Measurements from ENCODE around the gene RASGRP3.

RASGRP3 gene

DNA sequence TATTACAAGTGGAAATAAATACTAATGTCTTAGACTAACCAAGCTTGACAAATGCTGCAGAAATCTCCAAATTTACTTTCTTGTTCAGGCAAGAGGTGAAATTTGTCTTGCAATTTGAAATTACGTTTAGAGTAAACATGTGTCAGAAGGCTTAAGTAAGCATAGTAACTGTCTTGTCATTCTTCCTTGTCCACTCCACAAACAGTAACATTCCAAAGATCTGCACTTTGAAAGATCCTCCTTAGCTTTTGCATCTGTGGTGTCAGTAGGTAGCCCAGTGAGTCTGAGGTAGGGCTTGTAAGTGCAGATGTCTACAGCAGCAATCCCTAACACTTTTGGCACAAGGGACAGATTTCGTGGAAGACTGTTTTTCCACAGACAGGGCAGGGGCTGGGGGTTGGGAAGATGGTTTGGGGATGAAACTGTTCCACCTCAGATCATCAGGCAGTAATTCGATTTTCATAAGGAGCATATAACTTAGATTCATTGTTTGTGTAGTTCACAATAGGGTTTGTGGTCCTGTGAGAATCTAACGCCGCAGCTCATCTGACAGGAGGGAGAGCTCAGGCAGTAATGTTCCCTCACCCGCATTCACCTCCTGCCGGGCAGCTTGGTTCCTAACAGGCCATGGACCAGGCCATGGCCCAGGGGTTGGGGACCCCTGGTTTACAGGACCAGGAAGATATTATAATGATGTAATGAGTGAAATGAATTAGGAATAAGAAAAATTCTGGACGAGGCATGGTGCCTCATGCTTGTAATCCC is 18.6 kb downstream of the RASGRP3 start:
- FAIRE-seq: no peak

DNA sequence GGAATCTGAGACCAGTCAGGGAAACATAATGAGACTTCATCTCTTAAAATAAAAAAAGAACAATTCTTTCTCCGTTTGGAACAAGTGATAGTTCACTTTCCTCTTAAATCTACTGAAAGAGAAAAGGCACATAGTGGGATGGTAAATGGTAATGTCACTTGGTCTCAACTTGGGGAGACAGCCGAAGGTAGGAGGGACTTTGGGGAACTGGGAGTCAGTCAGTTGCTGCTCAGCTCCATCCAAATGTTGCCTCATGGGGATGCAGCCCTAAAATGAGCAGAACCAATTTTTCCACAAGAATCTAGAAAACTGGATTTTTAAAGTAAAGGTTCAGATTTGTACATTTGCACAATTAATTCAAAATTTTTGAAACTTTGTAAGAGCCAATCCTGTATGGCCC is 19.2 kb downstream of the RASGRP3 start:
- FAIRE-seq: no peak

DNA sequence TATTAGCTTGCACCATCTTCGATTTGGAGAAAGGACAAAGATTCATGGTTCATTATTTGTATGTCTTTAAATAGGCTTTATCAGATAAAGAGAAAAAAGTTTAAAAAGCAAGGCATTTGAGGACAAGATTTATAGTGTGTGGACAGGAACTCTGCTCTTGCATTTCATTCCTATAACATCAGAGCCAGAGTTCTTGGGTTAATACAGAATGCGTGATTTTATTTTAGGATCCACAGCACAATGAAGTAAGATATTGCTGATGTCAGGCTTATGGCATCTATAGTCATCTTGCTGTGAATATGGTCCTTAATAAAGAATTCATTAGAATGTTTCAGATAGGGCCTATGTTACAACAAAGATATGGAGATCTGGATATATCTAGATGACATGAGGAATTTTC is 19.7 kb downstream of the RASGRP3 start:
- no peak for FAIRE-seq

DNA sequence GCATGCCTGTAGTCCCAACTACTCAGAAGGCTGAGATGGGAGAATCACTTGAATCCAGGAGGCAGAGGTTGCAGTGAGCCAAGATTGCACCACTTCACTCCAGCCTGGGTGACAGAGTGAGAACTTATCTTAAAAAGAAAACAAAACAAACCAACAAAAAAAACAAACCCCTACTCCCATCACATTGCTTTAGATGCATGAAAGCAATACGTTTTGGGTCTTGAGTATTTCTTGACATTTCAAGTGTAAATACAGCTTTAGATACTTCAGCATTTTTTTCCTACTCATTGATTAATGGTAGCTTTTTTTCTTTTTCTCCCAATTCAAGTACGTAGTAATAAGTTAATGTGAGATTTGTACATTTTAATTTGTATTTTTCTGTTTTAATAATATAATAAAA is 20.3 kb downstream of the RASGRP3 start:
- FAIRE-seq: no peak

DNA sequence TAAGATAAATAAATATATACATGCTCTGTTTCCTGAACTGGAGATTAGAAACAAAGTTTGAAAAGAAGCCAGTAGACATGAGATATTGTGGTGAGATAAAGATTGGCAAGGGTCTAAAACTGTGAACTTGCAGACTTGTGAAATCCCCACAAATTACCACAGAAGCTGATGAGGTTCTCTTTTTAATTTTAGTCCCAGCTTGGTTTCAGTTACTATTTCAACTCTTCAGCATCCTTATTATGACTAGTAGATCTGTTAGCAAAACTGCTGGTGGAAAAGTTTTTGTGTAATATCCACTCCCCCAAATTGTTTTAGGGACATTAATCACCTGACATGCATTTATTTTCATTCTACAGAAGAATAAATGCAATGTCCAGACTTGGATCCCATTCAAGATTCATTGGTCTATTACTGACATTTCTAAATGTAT is 20.8 kb downstream of the RASGRP3 start:
- no peak for FAIRE-seq

DNA sequence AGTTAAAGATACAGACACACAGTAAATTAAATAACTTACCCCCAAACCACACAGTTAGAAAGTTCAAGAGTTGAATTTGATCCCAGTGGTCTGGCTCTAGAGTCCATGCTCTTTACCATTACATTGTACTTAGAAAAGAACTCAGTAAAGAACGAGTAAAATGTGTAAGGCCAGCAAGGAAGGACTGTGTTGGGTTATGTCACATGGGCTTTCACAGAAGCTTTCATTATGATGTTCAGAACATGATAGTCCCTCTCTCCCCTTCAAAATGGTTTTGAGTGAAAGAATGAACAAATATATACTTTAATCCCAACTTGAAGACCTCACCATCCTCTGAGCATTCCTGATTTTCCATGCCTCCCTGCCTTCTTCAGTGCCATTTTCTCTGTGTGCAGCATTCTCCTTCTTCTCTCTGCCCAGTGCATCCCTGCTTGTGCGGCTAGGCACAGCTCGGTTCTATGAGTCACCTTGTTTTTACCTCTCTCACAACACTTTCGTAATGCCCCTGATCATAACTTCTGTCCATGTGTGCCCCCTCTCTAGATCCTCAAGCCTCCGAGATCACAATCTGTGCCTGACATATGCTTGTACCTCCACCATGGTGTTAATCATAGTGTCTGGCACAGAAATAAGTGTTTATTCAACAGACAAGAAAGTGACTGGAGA is 22.0 kb downstream of the RASGRP3 start:
- FAIRE-seq: no peak

DNA sequence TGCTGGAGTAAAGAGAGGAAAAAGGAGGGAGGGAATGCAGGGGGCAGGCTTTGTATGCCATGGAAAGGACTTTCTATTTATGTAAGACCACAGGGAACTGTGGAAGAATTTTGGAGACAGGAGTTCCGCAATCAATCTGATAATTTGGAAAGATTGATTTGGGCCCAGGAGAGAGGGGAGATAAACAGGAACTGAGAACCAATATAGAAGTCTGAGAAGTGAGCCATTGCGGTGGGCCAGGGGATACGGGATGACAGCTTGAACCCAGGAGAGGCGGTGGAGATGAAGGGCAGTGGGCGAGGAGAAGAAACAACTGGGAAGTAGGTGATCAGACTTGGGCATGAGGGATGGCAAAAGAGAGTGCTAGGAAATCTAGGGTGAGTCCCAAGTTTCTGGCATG is 23.7 kb downstream of the RASGRP3 start:
- FAIRE-seq: no peak

DNA sequence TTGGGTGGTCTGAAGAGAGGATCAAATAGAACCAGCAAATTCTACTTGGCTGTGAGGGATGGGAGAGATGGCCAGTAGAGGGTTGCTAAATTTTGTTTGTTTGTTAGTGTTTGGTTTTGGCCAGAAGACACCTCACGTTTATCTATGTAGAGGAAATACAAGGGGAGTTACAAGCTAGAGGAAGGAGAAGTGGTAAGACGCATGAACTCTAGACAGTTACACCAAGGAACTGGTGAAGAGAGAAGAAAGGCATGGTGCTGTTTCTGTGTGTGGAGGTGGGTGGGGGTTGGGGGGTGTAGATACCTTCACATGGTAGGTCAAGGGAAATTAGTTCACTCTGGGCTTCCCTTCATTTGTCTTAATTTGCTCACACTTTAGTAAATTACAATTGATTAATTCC is 25.6 kb downstream of the RASGRP3 start:
- FAIRE-seq: no peak

DNA sequence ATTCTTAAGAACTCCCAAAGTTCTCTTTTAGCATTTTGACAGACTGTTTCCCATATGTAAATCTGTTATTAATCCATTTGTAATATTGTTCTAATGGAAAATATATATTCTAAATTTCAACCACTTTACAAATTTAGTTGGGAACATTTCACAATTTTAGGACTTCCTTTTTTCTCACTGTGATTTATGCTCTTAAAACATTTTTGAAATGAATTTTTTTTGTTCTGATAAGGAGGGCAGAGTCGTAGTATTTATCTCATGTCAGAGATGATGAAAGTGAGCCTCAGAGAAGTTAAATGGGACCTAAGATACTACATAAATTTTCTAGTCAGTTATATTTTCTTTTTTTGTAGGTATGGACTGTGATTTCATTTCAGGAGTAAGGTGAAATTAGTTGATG is 26.6 kb downstream of the RASGRP3 start:
- FAIRE-seq: no peak

DNA sequence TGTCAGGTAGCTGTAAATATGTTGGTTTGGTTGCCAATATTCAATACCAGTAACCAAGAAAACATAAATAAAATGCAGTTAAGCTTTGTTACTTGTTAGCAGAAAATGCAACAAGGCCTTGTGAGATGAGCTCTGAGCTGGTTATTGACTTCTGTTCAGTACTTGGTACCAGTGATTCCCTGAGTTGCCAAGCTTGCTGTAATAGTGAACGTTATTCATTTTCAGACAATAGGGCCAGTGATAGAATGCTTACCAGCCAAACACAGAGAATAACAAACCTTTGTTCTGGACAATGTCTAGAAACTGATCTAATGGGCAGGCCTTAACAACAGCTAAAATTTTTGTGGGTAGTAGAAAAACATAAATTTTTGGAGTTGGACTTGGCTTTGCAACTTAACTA is 29.5 kb downstream of the RASGRP3 start:
- no peak for FAIRE-seq

DNA sequence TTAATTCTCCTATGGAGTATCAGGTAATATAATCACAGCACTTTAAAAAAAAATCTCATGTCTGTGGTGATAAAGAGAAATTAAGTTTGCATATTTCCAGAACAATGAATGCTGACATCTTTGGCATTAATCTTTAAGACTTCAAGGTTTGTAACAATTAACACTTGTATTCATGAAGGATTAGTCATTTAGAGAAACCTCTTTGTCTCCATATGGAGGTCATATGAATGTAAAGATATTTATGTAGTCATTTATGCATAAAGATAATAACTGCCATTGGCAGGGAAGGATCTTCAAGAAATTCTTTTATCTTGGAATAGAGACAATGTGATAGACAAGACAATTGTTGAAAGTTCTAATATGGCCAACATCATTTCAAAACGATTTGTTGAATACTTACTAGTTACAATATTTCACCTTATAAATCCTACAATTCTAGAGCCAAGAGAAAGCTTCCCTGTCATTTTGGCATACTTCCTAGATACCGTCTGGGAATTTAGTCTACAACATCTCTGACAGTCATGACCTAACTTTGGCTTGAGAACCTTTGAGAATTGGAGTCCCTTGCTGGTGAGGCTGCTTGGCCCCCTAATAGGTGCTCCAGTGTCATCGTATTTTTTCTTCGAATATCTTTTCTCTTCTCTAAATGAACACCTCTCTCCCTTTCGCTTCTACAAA is 33.6 kb downstream of the RASGRP3 start:
- no peak for FAIRE-seq

DNA sequence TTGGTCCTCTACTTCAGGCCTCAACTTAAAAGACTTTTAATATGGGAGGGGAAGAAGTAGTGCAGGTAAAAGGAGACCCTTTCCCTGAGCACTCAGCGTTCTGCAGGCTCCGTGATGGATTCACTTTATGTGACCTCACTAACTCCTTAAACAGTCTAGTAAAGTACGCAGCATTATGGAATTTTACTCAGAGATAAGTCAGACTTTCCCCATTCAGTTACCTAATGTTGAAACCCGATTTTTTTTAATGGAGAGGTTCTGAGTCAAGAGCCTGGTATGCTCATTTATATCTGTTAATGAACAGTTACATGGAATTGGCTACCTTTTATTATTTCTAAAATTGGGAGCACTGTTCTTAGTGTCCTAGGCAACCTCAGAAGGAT is 34.1 kb downstream of the RASGRP3 start:
- no peak for FAIRE-seq

DNA sequence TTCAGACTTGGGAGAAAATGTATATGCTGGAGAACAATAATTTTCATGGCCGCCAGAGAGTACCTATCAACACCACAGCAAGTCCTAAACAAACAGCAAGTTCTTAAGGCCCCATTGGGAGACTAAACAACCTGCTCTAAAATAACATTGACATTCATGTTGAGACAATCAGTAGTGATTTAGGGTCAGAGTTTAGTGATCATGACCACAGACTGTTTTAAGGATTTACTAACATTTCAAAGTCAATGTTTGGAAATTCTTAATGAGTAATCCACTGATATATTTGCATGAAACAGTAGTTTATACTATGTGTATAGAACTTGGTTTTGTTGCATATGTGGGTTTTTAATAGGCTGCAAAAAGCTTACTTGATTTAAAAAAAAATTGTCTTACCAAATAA is 34.7 kb downstream of the RASGRP3 start:
- FAIRE-seq: no peak

DNA sequence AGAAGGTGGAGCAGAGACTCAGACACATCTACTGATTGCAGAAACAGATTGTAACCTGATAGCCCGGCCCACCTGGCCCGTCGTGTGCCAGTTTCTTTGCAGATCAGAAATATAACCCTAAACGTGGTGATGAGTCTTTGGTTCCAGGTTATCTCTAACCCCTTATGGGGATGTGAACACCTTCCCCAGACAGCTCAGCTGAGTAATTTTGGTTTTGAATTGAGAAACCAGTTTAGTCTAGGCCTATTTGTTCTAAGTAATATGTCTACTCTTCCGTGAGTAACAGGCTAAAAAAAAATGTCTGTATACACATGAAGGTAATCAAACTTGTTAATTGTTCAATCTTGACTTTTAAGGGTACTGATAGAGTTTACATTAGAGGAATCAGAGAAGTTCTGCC is 35.7 kb downstream of the RASGRP3 start:
- no peak for FAIRE-seq

DNA sequence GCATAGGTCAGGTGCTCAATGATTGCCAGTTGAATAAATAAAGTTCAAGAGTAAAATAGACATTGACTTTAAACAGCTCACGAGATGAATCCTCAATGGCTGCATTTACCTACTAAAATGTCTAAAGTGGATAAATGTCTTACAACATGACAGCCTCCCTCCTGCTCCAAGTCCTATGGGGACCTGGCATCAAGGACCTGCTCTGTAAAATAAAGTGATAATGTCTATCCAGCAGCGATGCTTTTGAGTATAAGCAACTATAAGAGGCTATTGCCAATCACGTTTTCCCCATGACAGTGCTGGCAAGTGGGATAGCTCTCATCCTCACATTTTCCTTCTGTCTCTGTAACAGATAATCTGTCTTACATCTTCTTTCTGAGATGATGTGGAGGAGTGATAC is 37.0 kb downstream of the RASGRP3 start:
- no peak for FAIRE-seq

DNA sequence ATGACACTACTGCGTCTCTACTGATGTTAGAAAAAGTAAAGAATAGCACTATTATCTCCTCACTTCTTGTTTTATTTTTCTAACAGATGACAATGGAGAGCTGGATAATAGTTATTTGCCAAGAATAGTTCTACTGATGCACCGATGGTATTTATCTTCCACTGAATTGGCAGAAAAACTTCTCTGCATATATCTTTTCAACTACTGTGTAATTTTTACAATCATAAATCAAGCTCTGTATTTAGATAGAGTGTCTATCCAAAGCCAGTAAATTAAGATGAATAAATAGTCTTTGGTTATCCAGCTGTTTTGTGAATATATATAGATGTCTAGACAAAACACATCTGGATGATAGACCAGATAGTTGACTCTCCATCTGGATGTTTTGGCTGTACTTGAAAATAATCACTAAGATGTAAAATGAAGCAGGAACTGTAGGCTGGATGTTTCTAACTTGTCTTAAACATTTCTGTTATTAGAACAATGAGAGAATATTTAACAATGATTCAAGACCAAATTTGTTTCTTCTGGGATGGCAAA is 40.1 kb downstream of the RASGRP3 start:
- FAIRE-seq: no peak

DNA sequence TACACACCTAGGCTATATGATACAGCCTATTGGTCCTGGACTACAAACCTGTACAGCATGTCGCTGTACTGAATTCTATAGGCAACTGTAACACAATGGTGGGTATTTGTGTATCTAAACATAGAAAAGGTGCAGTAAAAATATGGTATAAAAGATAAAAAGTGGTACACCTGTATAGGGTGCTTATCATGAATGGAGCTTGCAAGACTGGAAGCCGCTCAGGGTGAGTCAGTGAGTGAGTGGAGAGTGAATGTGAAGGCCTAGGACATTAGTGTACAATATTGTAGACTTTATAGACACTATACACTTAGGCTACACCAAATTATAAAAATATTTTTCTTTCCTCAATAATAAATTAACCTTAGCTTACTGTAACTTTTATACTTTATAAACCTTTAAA is 41.8 kb downstream of the RASGRP3 start:
- no peak for FAIRE-seq

DNA sequence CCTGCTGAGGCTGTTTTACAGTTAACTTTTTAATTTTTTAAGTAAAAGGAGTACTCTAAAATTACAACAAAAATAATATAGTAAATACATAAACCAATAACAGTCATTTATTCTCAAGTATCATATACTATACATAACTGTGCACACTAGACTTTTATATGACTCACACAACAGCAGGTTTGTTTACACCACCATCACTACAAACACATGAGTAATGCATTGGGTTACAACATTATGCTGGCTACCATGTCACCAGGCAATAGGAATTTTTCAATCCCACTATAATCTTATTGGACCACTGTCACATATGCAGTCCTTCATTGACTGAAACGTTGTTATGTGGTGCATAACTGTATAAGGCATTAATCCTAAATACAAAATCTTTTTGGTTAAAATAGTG is 42.5 kb downstream of the RASGRP3 start:
- FAIRE-seq: no peak

DNA sequence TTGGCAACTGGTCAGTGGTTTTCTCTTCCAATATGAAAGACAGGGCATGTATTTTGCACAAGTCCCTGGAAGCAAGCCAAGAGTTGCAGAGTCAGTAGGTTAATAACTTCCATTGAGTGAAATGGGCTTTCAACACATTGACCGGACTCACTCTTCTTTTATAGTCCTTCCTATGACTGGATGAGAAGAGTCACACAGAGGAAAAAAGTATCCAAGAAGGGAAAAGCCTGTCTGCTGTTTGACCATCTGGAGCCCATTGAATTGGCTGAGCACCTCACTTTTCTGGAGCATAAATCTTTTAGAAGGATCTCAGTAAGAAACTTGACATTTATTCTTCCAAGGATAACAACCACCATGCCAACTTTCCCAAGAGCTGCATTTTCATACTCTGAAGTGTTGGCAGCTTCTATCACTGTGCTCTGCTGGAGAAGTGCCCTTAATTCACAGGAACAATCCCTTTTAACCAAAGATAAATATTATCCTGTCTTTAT is 45.4 kb downstream of the RASGRP3 start:
- no peak for FAIRE-seq

DNA sequence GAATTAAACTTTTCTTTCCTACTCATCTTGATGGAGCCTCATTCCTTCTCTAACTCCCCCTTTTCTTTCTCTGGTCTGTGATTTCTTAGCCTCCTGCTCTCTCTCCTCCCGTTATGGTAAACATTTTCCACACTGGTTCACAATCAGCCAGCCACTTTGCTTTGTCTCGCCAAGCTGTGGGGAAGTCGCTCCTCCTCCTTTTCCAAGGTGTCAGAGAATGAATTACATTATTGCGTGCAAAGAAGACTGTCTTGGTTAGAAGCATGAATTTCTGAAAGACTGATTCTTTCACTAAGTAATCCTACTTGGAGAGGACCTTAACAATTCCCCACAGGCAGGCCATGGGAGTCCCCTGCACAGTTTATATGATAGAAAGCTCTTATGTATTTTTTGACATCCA is 46.1 kb downstream of the RASGRP3 start:
- FAIRE-seq: no peak

DNA sequence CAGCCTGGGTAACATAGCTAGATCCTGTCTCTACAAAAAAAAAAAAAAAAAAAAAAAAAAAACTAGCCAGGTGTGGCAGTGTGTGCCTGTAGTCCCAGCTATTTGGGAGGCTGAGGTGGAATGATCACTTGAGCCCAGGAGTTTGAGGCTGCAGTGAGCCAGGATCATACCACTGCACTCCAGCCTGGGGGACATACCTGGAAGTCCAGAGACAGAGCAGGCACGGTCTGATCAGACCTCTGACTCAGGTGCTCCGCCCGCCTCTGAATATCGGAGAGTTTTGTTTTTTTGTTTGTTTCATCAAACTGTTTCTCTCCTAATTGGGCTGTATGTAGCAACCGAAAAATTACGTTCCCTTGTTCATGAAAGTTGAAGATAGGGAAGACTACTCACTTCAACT is 49.2 kb downstream of the RASGRP3 start:
- no peak for FAIRE-seq

DNA sequence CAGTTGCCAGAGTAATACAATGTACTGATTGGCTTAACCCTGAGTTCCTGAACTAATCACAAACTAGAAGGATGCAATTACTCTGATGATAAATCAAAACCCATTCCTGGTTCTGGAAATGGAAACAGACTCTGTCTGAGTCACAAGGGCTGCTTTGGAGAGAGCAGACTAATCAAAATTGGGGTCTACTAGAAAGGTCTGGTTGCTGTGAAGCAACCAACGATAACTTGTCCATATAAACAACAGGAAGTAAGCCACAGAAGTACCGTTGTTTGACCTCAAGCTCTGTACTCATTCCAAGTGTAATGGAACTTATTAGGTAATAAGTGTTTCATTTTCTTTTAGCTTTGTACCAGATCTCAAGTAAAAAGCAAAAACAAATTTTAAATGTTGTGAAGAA is 49.7 kb downstream of the RASGRP3 start:
- FAIRE-seq: no peak

DNA sequence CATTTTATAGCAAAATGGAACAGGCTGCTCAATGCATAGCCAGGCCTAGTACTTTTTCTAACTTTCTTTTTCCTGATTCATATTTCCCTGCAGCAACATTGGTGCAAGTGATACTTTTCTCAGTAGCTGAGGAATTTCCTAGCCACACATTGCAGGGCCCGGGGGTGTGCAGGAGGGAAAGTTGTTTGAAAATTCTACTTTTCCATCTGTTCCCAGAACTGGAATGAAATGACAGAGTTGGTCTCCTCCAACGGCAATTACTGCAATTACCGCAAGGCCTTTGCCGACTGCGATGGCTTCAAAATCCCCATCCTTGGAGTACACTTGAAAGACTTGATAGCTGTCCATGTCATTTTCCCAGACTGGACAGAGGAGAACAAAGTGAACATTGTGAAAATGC is 50.5 kb downstream of the RASGRP3 start:
- FAIRE-seq: no peak

DNA sequence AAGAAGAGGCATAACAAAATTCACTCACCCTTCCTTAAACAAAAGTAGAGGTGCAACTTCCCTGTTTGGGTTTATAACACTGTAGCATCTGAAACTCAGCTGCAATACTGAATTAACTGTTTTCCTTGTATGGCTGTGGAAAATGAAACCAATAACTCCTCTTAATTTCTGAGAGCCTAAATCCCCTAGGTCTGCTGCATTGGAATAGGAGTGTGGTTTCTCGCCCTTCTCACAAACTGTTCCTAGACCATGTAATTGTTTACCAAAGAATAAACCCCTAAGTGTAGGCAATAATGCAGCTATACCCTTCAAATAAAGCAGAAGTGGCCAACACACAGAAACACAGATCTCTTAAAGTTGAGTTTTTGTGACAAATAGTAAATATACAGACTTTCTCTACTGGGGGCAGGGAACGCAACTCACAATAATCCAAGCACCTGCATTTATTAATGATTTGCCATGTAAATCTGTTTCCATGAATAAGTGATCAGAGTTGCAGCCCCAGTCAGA is 52.0 kb downstream of the RASGRP3 start:
- FAIRE-seq: no peak

All from TTC549 (cell line).